Globus pallidus (tissue), 1 donor: ENCODE measurements around the gene CUEDC1.
"Not testable (repeated sequence)": the region's sequence is repeated elsewhere in the genome, so short reads cannot be mapped to it uniquely, and the experiment has no call there.

Experiments
- DNase-seq: peaks from one replicate; pipeline ENCODE4 v3.0.0-alpha.2; 2015; ENCODE audit warnings: low spot score

Gene CUEDC1

DNA sequence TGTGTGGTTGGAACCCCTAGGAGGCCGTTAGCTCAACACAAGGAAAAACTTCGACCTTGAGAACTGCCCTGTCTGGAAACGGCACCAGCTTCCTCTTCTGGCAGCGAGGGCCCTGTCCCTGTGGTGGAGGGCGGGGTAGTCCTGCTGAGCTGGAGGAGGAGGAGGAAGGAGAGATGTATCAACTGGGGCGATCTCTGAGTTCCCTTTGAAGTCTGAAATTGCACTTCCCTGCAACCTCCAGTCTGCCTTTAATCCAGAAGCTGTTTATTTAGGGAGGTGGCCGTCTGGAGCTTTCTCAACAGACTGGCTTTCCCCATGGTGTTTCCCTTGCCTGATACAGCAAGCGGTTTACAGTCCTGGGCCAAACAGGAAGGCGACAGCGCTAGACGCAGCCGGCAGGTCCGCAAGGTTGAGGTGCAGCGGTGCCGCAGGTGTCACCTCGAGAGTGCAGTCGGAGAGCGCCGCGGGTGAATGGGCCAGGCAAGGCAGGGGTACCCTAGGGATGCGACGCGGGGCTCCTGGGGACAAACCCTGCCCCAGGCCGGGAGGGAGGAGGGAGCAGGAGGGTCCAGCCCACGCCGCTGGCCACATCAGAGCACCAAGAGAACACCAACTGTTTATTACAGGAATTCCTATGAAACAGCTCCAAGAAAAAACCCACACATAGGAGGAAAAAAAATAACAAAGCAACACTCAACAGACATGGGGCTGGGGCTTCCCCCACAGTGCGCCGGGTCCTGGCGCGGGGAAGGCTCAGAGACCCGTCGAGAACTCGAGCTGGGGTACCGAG is 94.0 kb downstream of the CUEDC1 start:
- no peak for DNase-seq

- DNase-seq, result no peak
Measured at GRCh38 chr17:57860414-57860999, 94.7 kb downstream of the CUEDC1 start.

DNA sequence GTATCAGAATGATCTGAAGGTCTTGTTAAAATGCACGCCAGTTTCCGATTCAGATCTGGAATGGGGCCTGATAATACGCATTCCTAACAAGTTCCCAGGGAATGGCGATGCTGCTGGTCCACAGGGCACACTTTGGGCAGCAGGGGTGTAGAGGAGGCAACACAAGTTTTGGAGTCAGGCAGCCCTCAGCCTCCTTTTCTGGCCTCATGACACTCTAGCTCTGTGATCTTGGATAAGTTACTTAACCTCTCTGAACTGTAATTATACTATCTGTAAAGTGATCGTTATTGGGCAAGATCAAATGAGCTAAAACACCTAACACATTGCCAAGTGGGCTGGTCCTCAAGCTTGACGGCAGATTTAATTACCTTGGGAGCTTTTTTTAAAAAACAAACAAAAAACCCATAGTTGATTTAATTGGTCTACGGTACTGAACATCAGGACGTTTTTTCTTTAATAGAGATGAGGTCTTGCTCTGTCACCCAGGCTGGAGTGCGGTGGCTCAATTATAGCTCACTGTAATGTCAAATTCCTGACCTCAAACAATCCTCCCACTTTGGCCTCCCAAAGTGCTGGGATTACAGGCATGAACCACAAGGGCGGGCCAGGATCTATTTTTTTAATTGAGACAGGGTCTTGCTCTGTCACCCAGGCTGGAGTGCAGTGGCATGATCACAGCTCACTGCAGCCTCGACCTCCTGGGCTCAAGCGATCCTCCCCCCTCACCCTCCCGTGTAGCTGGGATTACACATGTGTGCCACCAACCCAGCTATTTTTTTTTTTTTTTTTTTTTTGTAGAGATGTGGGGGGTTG is 95.4 kb downstream of the CUEDC1 start:
- DNase-seq, result no peak

GRCh38 chr17:57858838-57859237 is 96.4 kb downstream of the CUEDC1 start:
- no peak for DNase-seq

DNA sequence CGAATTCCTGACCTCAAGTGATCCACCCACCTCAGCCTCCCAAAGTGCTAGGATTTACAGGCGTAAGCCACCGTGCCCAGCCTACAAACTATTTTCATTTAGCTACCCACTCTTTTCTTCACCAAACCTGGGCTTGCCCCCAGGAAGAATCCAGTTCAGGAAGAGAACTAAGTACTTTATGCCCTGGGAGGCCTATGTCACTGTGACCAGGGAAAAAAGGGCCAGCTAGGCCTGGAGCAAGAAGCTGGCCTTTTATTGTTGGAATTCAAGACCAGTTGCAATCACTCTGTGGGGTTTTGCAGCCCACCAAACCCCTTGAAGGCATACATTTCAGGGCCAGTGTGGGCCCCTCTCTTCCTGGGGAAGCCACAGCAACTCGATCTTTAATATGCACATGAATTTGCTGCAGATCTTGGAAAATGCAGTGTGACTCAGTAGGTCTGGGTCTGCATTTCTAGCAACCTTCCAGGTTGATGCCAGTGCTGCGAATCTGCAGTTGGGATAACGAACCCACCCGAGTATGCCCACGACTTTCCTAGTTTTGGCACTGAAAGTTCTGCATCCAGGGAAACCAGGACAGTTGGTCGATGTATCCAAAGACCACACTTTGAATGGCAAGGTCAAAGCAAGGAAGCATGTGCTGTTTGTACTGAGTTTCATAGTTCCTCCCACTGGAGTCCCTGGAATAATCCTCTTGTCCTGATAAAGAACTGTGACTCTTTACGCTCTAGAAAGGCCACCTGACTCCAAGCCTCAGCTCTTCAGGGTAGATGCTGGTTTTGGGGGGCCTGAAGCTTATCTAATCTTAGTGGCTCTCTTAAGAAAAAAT is 98.2 kb downstream of the CUEDC1 start:
- no peak for DNase-seq

GRCh38 chr17:57855391-57856035 is 99.7 kb downstream of the CUEDC1 start:
- no peak for DNase-seq

GRCh38 chr17:57853695-57854094 is 101.5 kb downstream of the CUEDC1 start:
- no peak for DNase-seq

DNA sequence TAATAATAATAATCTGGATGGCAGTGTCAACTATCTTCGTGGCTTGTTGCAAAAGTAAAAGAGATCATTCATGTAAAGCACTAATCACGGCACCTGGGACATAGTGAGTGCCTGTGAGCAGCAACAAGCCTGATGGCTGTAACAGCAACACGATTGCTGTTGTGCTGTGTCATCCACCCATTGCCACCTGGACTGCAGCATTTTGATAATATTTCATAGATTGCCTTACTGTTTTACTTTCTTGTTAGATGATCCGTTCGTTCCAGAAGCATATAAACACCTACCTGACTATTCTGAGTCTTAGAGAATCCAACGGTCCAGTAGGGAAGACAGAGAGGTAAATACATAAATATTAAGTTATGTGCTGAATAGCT is 102.3 kb downstream of the CUEDC1 start:
- DNase-seq, result no peak

DNA sequence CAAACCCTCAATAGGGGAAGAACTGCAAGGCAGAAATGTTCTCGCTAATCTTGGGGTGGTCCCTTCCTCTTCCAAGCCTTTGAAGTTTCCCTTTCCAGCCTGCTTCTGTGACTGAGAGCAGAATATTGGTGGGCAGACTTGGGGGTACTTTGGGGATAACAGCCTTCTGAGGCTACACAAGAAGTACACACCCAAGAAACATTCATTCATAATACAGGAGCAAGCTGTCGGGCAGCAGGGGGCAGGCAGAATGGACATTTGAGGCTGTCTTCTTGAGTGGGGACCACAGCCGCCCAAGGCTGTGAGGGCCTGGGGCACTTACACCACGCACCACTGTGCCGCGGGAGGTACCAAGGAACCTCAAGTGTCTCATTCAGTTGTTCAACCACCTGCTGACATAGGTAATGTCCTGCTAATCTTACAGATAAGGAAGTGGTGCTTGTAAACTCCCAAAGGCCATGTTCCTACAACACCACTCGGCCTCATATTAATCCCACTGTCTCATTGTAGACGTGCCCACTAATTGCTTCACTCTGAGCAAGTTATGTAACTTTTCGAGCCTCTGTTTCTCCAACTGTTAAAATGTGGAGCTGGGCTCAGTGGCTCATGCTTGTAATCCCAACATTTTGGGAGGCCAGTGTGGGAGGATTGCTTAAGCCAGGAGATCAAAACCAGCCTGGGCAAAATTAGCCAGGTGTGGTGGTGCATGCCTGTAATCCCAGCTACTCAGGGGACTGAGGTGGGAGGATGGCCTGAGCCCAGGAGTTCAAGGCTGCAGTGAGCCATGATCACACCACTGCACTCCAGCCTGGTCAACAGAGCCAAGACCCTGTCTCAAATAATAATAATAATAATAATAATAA is 102.9 kb downstream of the CUEDC1 start:
- DNase-seq, result no peak

- DNase-seq, result peak; percentile 99
Measured at GRCh38 chr17:57849874-57850754, 105.1 kb downstream of the CUEDC1 start, which contains the start of gene MRPS23. Gene MRPS23, minus strand, starts transcription at chr17:57850044. Its CDS starts 34 bp downstream, at chr17:57850010.

DNA sequence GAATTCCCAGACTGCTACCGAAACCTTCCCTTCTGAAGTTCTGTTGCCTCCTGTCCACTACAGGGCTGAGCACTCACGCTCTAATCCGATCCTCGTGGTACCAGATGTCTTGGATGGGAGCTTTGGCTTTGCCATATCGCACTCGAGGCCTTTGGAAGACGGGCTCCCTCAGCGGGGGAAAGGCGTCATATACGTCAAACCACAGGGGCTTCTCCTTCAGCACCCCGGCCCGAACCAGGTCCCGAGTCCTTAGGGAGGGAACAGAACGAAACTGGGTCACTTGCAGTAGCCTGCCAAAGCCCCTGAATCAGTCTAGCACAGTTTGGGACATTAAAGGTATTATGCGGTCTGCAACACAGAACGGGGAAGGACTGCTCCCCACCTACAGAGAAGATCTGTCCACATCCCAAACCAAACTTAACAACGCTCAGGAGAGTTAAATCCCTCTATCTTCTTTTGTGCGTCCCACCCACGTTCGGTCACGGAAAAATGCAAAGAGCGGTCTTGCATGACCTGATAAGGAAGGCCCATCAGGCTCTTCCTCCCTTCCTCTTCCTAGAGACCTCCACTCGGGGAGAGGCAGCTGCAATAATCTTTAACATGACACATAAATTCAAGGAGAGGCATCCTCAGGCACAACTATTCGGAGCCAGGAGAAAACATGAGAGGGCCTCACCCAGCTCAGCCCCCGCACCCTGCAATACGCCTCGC is 105.9 kb downstream of the CUEDC1 start:
- DNase-seq, result no peak

DNA sequence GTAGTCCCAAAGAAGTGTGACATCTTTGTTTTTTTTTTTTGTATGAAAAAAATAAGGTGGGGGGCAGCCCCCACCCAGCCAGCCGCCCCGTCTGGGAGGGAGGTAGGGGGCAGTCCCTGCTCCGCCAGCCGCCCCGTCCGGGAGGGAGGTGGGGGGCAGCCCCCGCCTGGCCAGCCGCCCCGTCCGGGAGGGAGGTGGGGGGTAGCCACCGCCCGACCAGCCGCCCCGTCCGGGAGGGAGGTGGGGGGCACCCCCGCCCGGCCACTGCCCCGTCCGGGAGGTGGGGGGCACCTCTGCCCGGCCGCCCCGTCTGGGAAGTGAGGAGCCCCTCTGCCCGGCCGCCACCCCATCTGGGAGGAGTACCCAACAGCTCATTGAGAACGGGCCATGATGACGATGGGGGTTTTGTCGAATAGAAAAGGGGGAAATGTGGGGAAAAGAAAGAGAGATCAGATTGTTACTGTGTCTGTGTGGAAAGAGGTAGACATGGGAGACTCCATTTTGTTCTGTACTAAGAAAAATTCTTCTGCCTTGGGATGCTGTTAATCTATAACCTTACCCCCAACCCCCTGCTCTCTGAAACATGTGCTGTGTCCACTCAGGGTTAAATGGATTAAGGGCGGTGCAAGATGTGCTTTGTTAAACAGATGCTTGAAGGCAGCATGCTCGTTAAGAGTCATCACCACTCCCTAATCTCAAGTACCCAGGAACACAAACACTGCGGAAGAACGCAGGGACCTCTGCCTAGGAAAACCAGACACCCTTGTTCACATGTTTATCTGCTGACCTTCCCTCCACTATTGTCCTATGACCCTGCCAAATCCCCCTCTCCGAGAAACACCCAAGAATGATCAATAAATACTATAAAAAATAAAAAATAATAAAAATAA is 108.9 kb downstream of the CUEDC1 start:
- not testable (repeated sequence) for DNase-seq

DNA sequence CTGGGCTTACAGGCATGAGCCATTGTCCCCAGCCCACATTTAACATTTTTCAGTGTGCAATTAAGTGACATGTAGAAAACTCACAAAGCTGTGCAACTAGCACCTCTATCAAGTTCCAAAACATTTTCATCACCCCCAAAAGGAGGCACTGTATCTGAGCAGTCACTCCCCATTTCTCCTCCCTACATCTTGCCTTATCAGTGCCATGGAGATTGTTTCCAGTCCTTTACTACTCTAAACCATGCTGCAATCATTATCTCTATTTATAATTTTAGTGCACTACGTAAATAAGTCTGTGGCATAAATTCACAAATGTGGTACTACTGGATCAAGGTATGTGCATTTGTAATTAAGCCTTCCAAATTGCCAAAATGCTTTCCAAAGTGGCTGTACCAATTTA is 112.9 kb downstream of the CUEDC1 start:
- no peak for DNase-seq

GRCh38 chr17:57839571-57839923 is 115.7 kb downstream of the CUEDC1 start:
- no peak for DNase-seq

DNA sequence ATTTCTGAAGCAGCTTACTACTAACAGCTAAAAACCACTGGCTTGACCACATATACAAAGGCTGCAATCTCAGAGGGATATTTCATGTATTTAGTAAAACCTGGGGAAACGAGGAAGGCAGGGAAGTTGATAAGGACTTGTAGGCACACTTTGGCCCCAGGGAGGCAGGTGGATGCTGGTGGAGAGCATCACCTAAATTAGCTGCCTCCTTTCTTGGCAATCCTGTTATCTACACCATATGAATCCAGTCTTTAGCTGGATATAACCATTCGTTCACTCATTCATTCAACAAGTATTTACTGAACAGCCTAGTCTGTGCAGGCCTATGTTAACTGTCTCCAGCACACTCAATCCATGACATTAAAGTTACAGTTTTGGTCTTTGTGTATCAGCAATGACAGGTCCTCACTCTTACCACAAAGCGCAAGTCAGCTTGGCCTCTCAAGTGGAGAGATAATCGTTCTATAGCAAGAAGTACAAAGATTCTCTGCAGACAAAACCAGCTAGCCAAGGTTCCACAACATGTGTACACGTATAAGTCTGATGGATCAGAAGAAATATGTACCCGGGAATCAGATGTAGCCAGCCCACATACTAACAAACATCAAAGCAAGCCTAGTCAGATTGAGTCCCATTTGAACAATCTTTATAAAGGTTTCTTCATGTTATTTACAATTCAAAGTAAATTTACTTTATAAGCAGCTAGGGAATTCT is 116.2 kb downstream of the CUEDC1 start:
- no peak for DNase-seq

GRCh38 chr17:57838453-57838852 is 116.8 kb downstream of the CUEDC1 start:
- DNase-seq, result no peak

- no peak for DNase-seq
Measured at GRCh38 chr17:57835333-57835900, 119.8 kb downstream of the CUEDC1 start.
